Effector memory CD8-positive, alpha-beta T cell (primary cell): Measurements from ENCODE around the gene DPT.

Experiments
- ATAC-seq: fragments of 150-1000 bp; cut with Tn5 transposase; replicated peaks from 2 replicates; pipeline ENCODE4 v1.10.0; 2021; ENCODE audit warnings: mild to moderate bottlenecking, moderate library complexity
- DNase-seq, 3 experiments: peaks; one replicate each; pipeline ENCODE4 v3.0.0; 2021
- H3K27ac Mint-ChIP-seq, 2 donors: one replicate each; pipeline ENCODE4 v1.8.0; 2022; ENCODE audit warnings: mild to moderate bottlenecking in 2 of 2, mixed read lengths in 2 of 2, moderate library complexity in 2 of 2
- H3K27me3 Mint-ChIP-seq, 2 donors: one replicate each; pipeline ENCODE4 v1.8.0; 2022; ENCODE audit warnings: mixed read lengths in 2 of 2
- H3K36me3 Mint-ChIP-seq: one replicate; pipeline ENCODE4 v1.8.0; 2022; ENCODE audit warnings: mild to moderate bottlenecking, moderate library complexity, mixed read lengths; ENCODE audit not compliant: insufficient read depth
- H3K4me1 Mint-ChIP-seq, 2 donors: one replicate each; pipeline ENCODE4 v1.8.0; 2022; ENCODE audit warnings: low read depth in 2 of 2, mixed read lengths in 2 of 2
- H3K4me3 Mint-ChIP-seq, 2 donors: one replicate each; pipeline ENCODE4 v1.8.0; 2022; ENCODE audit warnings: mild to moderate bottlenecking in 2 of 2, mixed read lengths in 2 of 2, moderate library complexity in 2 of 2
- H3K9me3 Mint-ChIP-seq, 2 donors: one replicate each; pipeline ENCODE4 v1.8.0; 2022; ENCODE audit warnings: mixed read lengths in 2 of 2

Gene DPT

DNA sequence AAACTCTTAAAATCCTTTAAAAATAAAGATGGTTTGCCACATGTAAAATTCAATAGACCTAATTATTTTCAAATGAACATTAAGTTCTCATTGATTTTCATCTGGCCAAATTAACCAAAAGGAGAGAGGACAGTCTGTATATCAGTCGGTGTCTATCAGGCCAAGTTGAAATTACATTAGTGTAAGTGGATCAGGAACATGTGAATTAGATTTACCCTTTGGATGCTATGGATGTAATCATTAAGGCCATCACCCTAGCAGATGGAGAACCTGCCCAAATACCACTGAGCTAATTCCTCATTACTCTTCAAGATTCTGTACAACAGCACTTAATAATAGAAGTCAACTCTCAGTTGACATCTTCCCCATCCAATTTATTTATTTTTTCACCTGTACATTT is 29.5 kb upstream of the DPT start:
- no peak for DNase-seq
- H3K4me3 Mint-ChIP-seq: no peak overlapping the region
- no peaks in the 10 kb centered on the region for H3K9me3 Mint-ChIP-seq
- no peaks in the 10 kb centered on the region for H3K36me3 Mint-ChIP-seq
- peaks cover 12 to 19% of the 10 kb centered on the region in 2 donors for H3K27me3 Mint-ChIP-seq
- H3K4me1 Mint-ChIP-seq: no peaks in the 10 kb centered on the region
- H3K27ac Mint-ChIP-seq: no peak overlapping the region
- ATAC-seq: no peak

DNA sequence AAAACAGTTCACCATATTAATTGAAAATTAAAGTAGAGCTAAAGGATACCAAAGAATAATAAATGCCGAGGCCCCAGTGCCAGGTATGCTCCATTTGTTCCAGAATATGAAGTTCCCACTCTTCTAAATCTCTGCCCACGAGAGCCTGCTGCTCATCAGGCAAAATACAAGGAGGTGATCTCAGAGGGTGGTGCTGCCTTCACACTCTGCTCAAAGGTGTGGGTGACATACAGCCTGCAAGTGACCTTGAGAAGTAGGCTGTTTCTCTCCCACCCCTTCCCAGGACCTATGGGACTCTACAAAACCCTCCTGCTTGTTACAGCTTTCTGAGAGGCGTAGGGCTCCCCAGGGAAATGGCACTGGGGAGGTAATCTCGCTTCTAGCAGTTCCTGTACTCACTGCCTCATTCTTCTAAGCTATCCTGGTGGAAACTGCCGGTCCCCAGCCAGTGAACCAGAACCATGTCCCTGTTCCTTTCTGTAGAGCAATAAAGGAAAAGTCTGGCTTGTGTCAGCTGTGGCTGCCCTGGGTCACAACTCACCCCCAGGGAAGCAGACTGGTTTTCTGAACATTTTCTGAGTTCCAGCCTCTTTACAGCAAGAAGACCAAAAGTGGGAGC is 26.9 kb upstream of the DPT start:
- Mint-ChIP-seq H3K4me1 (no peaks in the 10 kb centered on the region), H3K4me3 (no peak overlapping the region), H3K27ac (no peak overlapping the region), H3K9me3 (no peaks in the 10 kb centered on the region), H3K36me3 (no peaks in the 10 kb centered on the region), H3K27me3 (peaks cover 32 to 44% of the 10 kb centered on the region in 2 donors)
- DNase-seq: no peak
- no peak for ATAC-seq

DNA sequence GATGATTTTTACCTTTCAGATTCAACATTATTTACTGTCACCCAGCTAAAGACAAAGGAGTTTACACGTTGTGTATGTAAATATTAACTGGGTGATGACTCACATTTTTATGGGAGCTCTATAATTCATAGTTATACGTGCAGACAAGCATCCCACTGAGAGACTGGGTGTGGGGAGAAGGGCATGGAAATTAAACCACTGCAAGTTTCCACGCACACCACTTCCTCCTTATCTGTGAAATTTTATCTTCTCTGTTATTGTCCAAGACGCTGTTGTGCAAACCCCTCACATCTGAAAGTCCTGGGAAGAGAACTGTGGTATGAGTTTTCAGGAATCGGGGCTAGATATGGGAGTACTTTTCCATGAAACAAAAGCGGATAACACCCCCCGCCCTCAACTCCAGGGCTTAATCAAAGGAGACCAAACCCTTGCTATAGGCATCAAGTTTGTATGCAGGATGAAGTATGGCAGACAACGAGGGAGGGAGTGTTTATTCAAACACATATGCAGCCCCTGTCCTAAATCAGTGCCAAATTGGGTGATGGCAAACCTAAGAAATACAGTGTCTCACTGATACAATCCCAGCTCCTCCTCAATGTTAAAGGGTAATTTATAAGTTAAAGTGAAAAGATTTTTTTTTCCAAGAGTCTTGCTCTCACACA is 23.3 kb upstream of the DPT start:
- Mint-ChIP-seq H3K4me1 (no peaks in the 10 kb centered on the region), H3K36me3 (no peaks in the 10 kb centered on the region), H3K9me3 (no peaks in the 10 kb centered on the region), H3K27me3 (peaks cover 48 to 55% of the 10 kb centered on the region in 2 donors), H3K4me3 (no peak overlapping the region), H3K27ac (no peak overlapping the region)
- DNase-seq: no peak
- ATAC-seq: no peak

DNA sequence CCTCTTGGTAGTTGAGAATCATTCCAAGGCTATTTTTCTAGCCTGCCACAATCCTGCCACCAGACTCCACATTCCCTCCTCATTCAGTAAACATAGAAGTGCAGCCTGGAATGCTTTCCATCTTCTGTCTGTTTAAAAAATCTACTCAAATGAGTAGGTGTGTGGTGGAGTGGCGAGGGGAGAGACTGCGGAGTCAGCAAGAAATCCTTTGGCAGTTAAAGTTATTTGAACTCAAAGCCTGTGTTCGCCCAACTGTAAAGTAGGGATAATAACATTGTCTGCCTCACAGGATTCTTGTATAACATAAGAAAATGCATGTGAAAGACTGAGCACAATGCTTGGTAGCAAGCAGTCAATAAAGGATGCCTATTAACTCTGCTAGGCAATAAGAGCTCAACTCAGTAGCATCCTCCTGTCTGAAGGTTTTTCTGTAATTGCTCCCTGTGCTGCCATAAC is 22.2 kb upstream of the DPT start:
- ATAC-seq (no peak), DNase-seq (no peak)
- Mint-ChIP-seq H3K36me3 (no peaks in the 10 kb centered on the region), H3K4me1 (no peaks in the 10 kb centered on the region), H3K9me3 (no peaks in the 10 kb centered on the region), H3K27me3 (peaks cover 47 to 56% of the 10 kb centered on the region in 2 donors), H3K27ac (no peak overlapping the region), H3K4me3 (no peak overlapping the region)

DNA sequence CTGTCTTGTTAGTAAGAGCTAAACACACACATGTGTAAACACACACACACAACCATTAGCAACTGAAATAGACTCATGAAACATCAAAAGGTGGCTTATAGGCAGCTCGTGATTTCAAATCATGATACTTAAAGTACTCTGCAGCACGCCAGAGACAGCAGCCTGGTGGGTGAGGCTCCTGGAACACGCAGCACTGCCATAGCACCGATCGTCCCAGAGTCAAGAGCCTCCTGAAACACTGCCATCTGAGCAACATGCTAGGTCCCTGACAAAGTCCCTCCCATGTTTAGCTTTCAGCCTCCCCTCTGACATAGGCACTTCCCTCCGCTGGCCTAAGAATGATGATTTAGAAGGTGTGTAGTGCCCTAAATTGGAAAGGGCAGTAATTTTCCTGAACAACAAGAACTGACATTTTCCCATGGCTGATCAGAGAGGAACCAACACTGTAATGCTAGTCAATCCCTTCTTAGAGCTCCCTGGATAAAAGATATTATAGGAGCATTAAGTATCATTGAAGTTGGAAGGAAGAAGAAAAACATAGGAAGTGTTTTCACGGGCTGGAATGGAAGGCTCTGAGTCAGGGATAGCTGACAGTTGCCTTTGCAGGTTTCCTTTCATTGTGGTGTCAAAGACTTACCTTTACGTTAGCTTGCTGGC is 14.1 kb upstream of the DPT start:
- Mint-ChIP-seq H3K9me3 (no peaks in the 10 kb centered on the region), H3K27me3 (peaks cover 0 to 8% of the 10 kb centered on the region in 2 donors), H3K4me1 (peaks cover 0 to 2% of the 10 kb centered on the region in 2 donors), H3K4me3 (no peak overlapping the region), H3K36me3 (no peaks in the 10 kb centered on the region), H3K27ac (no peak overlapping the region)
- ATAC-seq (no peak), DNase-seq (no peak)

DNA sequence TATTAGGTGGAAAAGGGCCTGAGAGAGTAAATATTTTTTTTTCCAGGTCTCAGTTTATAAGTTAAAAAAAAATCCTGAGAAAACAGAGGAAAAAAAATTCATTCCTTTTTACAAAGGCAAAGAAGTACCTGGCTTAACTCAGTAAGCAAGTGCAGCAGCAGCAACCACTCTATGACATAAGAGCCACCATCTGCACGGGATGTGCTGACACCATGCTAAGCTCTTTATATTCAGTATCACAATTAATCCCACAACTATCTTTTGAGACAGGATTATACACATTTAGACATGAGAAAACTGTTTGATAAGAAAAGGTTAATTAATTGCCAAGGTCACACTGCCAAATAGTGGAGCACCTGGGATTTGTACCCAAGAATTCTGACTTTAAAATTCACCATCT is 13.4 kb upstream of the DPT start:
- H3K4me1 Mint-ChIP-seq: peaks cover 0 to 2% of the 10 kb centered on the region in 2 donors
- H3K4me3 Mint-ChIP-seq: no peak overlapping the region
- H3K27ac Mint-ChIP-seq: no peak overlapping the region
- peaks cover 0 to 8% of the 10 kb centered on the region in 2 donors for H3K27me3 Mint-ChIP-seq
- ATAC-seq (no peak), DNase-seq (no peak)
- no peaks in the 10 kb centered on the region for H3K9me3 Mint-ChIP-seq
- no peaks in the 10 kb centered on the region for H3K36me3 Mint-ChIP-seq

DNA sequence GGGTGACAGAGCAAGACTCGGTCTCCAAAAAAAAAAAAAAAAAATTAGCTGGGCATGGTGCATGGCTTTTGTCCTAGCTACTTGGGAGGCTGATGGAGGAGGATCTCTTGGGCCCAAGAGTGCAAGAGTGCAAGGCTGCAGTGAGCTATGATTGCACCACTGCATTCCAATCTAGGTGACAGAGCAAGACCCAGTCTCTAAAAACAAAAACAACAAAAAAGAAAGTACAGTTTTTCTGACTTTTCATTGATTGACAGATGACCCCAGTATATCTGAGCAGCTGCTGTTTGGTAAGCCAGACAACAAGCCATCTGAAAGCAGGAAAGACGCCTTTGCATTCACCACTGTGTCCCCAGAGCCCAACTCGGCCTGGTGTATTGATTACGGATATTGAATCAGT is 10.9 kb upstream of the DPT start:
- Mint-ChIP-seq H3K27me3 (peaks cover 9% of the 10 kb centered on the region in 2 donors), H3K36me3 (no peaks in the 10 kb centered on the region), H3K4me3 (no peak overlapping the region), H3K9me3 (no peaks in the 10 kb centered on the region), H3K4me1 (peaks cover 0 to 2% of the 10 kb centered on the region in 2 donors), H3K27ac (no peak overlapping the region)
- no peak for DNase-seq
- ATAC-seq: no peak

DNA sequence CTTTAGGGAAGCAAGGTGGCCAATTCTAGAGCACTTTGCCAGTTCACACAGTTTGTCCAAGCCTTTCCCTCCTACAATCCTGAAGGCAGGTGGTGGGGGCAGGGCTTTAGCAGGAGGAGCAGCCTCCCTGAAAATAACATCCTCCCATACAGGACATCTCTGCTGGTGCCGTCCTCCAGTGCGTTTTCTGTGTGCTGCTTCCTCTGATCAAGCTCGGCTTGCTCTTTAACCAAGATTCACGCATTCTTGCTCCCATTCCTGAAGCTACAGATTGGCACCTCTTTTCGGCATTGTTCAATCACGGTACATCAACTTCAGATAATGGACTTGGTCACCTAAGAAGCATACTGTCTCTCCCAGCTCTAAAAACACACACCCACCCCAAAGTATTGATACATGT is 7.5 kb upstream of the DPT start:
- H3K27ac Mint-ChIP-seq: no peak overlapping the region
- ATAC-seq (no peak), DNase-seq (no peak)
- no peaks in the 10 kb centered on the region for H3K36me3 Mint-ChIP-seq
- peaks cover 9% of the 10 kb centered on the region in 2 donors for H3K27me3 Mint-ChIP-seq
- no peak overlapping the region for H3K4me3 Mint-ChIP-seq
- H3K4me1 Mint-ChIP-seq: no peaks in the 10 kb centered on the region
- no peaks in the 10 kb centered on the region for H3K9me3 Mint-ChIP-seq

DNA sequence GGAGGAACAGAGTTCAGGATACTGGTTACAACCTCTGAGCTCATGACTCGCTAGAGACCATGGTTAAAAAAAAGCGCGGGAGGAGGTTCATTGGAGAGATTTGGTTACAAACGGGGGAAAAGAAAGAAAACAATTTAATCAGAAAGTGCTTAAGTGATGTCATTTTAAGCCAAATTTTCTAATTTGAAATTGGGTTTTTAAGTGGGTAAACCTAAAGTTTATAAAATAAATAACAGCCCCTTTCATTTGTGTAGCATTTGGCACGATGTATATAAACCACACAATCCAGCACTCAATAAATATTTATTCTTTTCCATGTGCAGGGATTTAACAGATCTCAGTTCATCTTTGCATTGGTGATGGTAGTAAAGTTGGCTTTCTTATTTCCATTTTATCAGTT is 7.0 kb upstream of the DPT start:
- ATAC-seq (no peak), DNase-seq (no peak)
- no peaks in the 10 kb centered on the region for H3K4me1 Mint-ChIP-seq
- no peak overlapping the region for H3K4me3 Mint-ChIP-seq
- peaks cover 9% of the 10 kb centered on the region in 2 donors for H3K27me3 Mint-ChIP-seq
- no peak overlapping the region for H3K27ac Mint-ChIP-seq
- no peaks in the 10 kb centered on the region for H3K9me3 Mint-ChIP-seq
- no peaks in the 10 kb centered on the region for H3K36me3 Mint-ChIP-seq

DNA sequence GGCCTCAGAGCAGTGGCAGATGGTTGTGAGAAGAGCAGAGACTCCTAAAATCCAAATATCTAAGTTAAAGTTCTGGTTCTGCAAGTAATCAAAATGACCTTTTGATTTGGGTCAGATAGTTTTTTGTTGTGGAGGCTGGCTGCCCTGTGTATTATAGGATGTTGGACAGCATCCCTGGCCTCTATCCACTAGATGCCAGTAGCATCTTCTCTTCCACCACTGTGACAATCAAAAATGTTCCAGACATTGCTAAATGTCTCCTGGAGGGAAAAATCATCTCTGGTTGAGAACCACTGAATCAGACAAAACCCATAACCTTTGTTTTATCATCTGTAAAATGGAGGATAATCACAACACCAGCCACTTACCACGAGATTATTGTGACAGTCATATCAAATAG is 5.9 kb upstream of the DPT start:
- Mint-ChIP-seq H3K27me3 (peaks cover 9% of the 10 kb centered on the region in 2 donors), H3K9me3 (no peaks in the 10 kb centered on the region), H3K36me3 (no peaks in the 10 kb centered on the region), H3K4me3 (no peak overlapping the region), H3K4me1 (no peaks in the 10 kb centered on the region), H3K27ac (no peak overlapping the region)
- no peak for DNase-seq
- ATAC-seq: no peak

DNA sequence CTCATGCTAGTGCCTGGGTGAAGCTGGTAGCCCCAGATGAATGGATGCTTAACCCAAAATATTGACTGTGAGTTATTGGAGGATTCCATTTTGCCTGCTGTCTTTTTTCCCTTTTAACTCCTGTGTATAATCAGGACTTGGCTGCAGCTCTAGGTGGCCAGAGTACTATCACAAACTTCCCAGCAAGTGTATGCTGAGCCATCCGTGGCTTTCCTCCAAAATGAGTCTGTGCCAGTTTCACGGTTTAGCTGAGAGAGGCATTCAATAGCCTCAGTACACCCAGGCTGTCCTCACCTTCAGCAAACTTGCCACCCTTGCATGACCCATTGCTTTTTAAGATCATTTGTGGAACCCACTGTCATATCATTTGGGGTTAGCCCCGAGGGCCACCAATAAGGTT is 5.3 kb upstream of the DPT start:
- Mint-ChIP-seq H3K27me3 (peaks cover 9% of the 10 kb centered on the region in 2 donors), H3K4me1 (no peaks in the 10 kb centered on the region), H3K27ac (no peak overlapping the region), H3K36me3 (no peaks in the 10 kb centered on the region), H3K4me3 (no peak overlapping the region), H3K9me3 (no peaks in the 10 kb centered on the region)
- ATAC-seq: no peak
- no peak for DNase-seq

DNA sequence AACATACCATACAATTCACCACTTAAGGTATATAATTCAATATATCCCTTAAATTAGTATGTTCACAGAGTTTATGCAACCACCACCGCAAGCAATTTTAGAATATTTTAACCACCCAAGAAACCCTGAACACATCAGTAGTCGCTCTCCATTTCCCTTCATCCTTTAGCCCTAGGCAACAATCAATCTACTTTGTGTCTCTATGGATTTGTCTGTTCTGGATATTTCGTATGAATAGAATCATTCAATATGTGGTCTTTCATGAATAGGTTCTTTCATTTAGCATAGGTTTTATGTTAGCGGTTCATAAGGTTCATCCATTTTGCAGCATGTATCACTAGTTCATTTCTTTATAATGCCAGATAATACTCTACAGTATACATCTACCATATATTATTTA is 4.2 kb upstream of the DPT start:
- DNase-seq (no peak), ATAC-seq (no peak)
- H3K9me3 Mint-ChIP-seq: no peaks in the 10 kb centered on the region
- H3K4me3 Mint-ChIP-seq: no peak overlapping the region
- H3K27me3 Mint-ChIP-seq: peaks cover 9% of the 10 kb centered on the region in 2 donors
- no peaks in the 10 kb centered on the region for H3K4me1 Mint-ChIP-seq
- H3K27ac Mint-ChIP-seq: no peak overlapping the region
- no peaks in the 10 kb centered on the region for H3K36me3 Mint-ChIP-seq

DNA sequence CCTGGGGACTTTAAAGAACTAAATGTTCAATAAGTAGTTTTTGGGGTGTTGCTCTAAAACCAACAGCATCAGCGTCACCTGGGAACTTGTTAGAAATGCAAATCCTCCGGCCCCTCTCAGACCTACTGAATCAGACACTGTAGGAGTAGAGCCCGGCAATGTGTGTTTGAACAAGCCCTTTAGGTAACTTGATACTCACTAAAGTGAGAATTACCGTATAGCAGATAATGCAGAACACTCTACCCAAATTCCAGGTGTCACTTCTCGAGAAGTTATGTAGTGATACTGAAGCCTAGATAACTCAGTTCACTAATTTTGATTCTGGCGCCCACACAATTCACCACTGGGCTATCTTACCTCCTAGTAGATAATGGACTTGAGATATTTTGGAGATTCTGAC is 3.7 kb upstream of the DPT start:
- no peaks in the 10 kb centered on the region for H3K36me3 Mint-ChIP-seq
- peaks cover 9 to 14% of the 10 kb centered on the region in 2 donors for H3K27me3 Mint-ChIP-seq
- H3K27ac Mint-ChIP-seq: no peak overlapping the region
- H3K4me1 Mint-ChIP-seq: no peaks in the 10 kb centered on the region
- DNase-seq: no peak
- no peak for ATAC-seq
- H3K4me3 Mint-ChIP-seq: no peak overlapping the region
- H3K9me3 Mint-ChIP-seq: no peaks in the 10 kb centered on the region
